ENCODE measurements around the gene GAS2L1.

DNA sequence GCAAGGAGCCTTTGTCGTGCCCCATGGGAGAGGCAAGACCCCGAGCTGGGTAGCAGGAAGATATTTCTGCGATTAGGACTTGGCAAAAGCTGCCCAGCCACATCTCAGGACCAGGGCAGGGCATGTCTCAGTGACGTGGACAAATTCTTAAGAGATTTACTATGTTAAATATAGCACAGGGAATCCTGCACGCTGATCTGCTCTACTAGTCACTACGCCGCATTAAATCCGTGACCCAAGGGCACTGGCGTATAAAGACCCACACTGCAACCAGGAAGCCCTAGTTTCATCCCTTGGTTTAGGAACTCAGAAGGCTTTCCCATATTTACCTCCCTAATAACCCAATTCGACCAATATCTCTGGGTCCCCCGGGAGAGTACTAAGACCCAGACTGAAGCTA lies 46.8 kb downstream of the GAS2L1 start:
- TF ChIP-seq CTCF (IDR thresholded peaks at IDR 0.05) (no peak), ZFX (IDR thresholded peaks at IDR 0.05; ENCODE audit: borderline replicate concordance) (no peak)

Data from 22Rv1 (cell line).